ENCODE results near the gene NR1H2. TPM values are rescaled to one million over a fixed set of nuclear protein-coding genes. Genes with fewer than 3 reads are reported as not detected.
"Not testable (repeated sequence)": the region's sequence is repeated elsewhere in the genome, so short reads cannot be mapped to it uniquely, and the experiment has no call there.

Gene NR1H2
- total RNA-seq, 4 donors from 2014 or later = 80.2 to 125 (median 93.7) TPM

- DNase-seq (ENCODE audit: low spot score in 2 of 2) = no peak
- Histone ChIP-seq H3K27ac (peak overlapping the region in 1 of 4 donors; percentile 28), H3K36me3 (peaks cover 0 to 41% (median 0%) of the 10 kb centered on the region in 3 donors), H3K9me3 (no peaks in the 10 kb centered on the region), H3K27me3 (no peaks in the 10 kb centered on the region), H3K4me3 (no peak overlapping the region), H3K4me1 (peaks cover 0 to 24% (median 9%) of the 10 kb centered on the region in 4 donors)
- 79 to 86% methylated on average over 21 of the region's 21 CpGs for WGBS, 2 donors
- TF ChIP-seq, protein P1, sequence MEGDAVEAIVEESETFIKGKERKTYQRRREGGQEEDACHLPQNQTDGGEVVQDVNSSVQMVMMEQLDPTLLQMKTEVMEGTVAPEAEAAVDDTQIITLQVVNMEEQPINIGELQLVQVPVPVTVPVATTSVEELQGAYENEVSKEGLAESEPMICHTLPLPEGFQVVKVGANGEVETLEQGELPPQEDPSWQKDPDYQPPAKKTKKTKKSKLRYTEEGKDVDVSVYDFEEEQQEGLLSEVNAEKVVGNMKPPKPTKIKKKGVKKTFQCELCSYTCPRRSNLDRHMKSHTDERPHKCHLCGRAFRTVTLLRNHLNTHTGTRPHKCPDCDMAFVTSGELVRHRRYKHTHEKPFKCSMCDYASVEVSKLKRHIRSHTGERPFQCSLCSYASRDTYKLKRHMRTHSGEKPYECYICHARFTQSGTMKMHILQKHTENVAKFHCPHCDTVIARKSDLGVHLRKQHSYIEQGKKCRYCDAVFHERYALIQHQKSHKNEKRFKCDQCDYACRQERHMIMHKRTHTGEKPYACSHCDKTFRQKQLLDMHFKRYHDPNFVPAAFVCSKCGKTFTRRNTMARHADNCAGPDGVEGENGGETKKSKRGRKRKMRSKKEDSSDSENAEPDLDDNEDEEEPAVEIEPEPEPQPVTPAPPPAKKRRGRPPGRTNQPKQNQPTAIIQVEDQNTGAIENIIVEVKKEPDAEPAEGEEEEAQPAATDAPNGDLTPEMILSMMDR (IDR thresholded peaks at IDR 0.05) = no peak
- TF ChIP-seq EP300 (IDR thresholded peaks at IDR 0.05) = no peak
- no peak for TF ChIP-seq POLR2A (IDR thresholded peaks at IDR 0.05)
Observed at GRCh38 chr19:50387176-50387867, 11.1 kb downstream of the NR1H2 start.

DNA sequence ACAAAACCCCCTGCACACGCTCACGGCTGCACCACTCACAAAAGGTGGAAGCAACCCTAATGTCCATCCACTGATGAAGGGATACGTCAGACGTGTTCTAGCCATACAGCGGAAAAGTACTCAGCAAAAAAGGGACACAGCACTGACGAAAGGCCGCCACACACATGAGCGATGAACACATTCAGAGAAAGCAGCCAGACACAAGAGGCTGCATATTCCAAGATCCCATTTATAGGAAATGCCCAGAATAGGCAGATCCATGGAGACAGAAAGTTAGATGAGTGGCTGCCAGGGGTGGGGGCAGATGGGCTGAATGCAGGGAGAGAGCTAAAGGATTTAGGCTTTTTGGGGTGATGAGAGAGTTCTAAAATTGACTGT is 11.6 kb downstream of the NR1H2 start:
- 90 to 95% methylated on average over 8 of the region's 8 CpGs for WGBS, 2 donors
- H3K27me3 ChIP-seq = no peaks in the 10 kb centered on the region

DNA sequence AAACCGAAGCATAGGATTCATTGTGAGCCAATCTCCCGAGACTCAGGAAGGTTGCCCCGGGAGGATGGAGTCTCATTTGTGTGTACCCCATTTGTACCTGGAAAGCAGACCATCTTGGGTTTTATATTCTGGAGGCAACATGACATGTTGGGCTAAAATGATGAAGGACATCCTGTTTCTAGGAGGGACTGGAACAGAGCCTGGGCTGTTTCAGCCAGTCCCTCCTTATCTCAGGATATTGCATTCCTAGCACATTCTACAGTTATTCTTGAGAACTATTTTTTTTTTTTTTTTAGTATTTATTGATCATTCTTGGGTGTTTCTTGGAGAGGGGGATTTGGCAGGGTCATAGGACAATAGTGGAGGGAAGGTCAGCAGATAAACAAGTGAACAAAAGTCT is 14.0 kb downstream of the NR1H2 start:
- peaks cover 0 to 39% (median 0%) of the 10 kb centered on the region in 3 donors for H3K36me3 ChIP-seq
- H3K27ac ChIP-seq; H3K4me1 ChIP-seq; H3K27me3 ChIP-seq; DNase-seq (ENCODE audit: low spot score in 2 of 2); H3K9me3 ChIP-seq; H3K4me3 ChIP-seq: not testable (repeated sequence)
- 91 to 96% methylated on average over 3 of the region's 3 CpGs for WGBS, 2 donors

More for the DNA sequence above, 11.6 kb downstream of the NR1H2 start:
- H3K4me3 ChIP-seq = no peak overlapping the region
- H3K27ac ChIP-seq = no peak overlapping the region
- H3K9me3 ChIP-seq = no peaks in the 10 kb centered on the region
- H3K4me1 ChIP-seq = peaks cover 0 to 24% (median 9%) of the 10 kb centered on the region in 4 donors
- H3K36me3 ChIP-seq = peaks cover 0 to 41% (median 0%) of the 10 kb centered on the region in 3 donors
- no peak for DNase-seq (ENCODE audit: low spot score in 2 of 2)
- TF ChIP-seq POLR2A (IDR thresholded peaks at IDR 0.05) (no peak), EP300 (IDR thresholded peaks at IDR 0.05) (no peak)
- TF ChIP-seq, protein P1 (IDR thresholded peaks at IDR 0.05) = no peak

GRCh38 chr19:50390952-50391351 is 14.7 kb downstream of the NR1H2 start:
- not testable (repeated sequence) for H3K27ac ChIP-seq; H3K4me1 ChIP-seq; H3K4me3 ChIP-seq; H3K9me3 ChIP-seq; H3K27me3 ChIP-seq; DNase-seq (ENCODE audit: low spot score in 2 of 2)
- 93 to 95% methylated on average over 19 to 21 of the region's 23 CpGs for WGBS, 2 donors
- peaks cover 0 to 39% (median 0%) of the 10 kb centered on the region in 3 donors for H3K36me3 ChIP-seq

GRCh38 chr19:50392759-50393158 is 16.5 kb downstream of the NR1H2 start:
- Histone ChIP-seq H3K27me3 (no peaks in the 10 kb centered on the region), H3K27ac (no peak overlapping the region), H3K4me1 (no peaks in the 10 kb centered on the region), H3K9me3 (no peaks in the 10 kb centered on the region), H3K4me3 (no peak overlapping the region), H3K36me3 (peaks cover 0 to 24% (median 0%) of the 10 kb centered on the region in 3 donors)
- DNase-seq (ENCODE audit: low spot score in 2 of 2) = no peak
- 87 to 88% methylated on average over 5 of the region's 5 CpGs for WGBS, 2 donors
- TF ChIP-seq, protein P1 (IDR thresholded peaks at IDR 0.05) = no peak
- no peak for TF ChIP-seq POLR2A (IDR thresholded peaks at IDR 0.05)
- TF ChIP-seq EP300 (IDR thresholded peaks at IDR 0.05) = no peak

DNA sequence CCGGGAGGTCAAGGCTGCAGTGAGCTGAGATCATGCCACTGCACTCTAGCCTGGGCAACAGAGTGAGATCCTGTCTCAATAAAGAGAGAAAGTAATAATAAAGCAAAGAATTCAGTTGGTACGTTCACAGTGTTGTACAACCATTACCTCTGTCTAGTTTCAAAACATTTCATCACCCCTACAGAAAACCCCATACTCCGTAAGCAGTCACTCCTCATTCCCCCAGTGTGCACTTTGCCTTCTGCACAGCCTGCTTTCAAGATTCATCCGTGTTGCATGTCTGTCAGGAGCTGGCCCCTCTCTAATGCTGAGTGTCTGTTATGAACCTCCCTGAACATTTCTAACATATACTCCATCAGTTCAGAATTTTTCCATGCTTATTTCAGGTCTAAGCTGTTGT is 17.3 kb downstream of the NR1H2 start:
- Histone ChIP-seq H3K4me1 (no peaks in the 10 kb centered on the region), H3K36me3 (peaks cover 0 to 22% (median 0%) of the 10 kb centered on the region in 3 donors), H3K9me3 (no peaks in the 10 kb centered on the region), H3K4me3 (no peak overlapping the region), H3K27ac (no peak overlapping the region), H3K27me3 (no peaks in the 10 kb centered on the region)
- no peak for DNase-seq (ENCODE audit: low spot score in 2 of 2)
- TF ChIP-seq POLR2A (IDR thresholded peaks at IDR 0.05) = no peak
- TF ChIP-seq, protein P1 (IDR thresholded peaks at IDR 0.05) = no peak
- TF ChIP-seq EP300 (IDR thresholded peaks at IDR 0.05) = no peak
- WGBS, 2 donors = 87 to 89% methylated on average over 4 of the region's 4 CpGs

Data from tibial nerve (tissue), 4 donors.